ENCODE data around the gene DCUN1D5.

- TF ChIP-seq MBNL3 (CRISPR knock-in tag; conservative IDR thresholded peaks at IDR 0.05) (no peak), ZFP62 (CRISPR knock-in tag; IDR thresholded peaks at IDR 0.05) (no peak), ELK4 (CRISPR knock-in tag; IDR thresholded peaks at IDR 0.05; ENCODE audit: borderline replicate concordance) (no peak), EZH2 (conservative IDR thresholded peaks at IDR 0.05; ENCODE audit: low read depth, low read length) (no peak), NFYB (CRISPR knock-in tag; IDR thresholded peaks at IDR 0.05) (no peak), ZNF598 (CRISPR knock-in tag; IDR thresholded peaks at IDR 0.05; ENCODE audit: borderline replicate concordance) (no peak)
These were observed 56.0 kb downstream of the DCUN1D5 start for GRCh38 chr11:103035791-103036434.
